Stimulated activated CD4-positive, alpha-beta T cell treated with anti-CD3 and anti-CD28 coated beads, Interleukin-15, amount 100 ng/mL, for 48 hours (primary cell): ENCODE results near the gene RNASEH2A.
"Not testable (repeated sequence)": the region's sequence is repeated elsewhere in the genome, so short reads cannot be mapped to it uniquely, and the experiment has no call there.

Experiments
- DNase-seq, 2 donors: peaks; one replicate each; pipeline ENCODE4 v3.0.0-alpha.2; 2020; ENCODE audit warnings: low read depth in 2 of 2

Gene RNASEH2A

GRCh38 chr19:12793290-12794195 is 12.8 kb upstream of the RNASEH2A start:
- DNase-seq = peak; percentile 86 to 87

GRCh38 chr19:12794196-12794941 is 12.0 kb upstream of the RNASEH2A start:
- DNase-seq = no peak

- no peak for DNase-seq
Measured at GRCh38 chr19:12794971-12795381, 11.4 kb upstream of the RNASEH2A start.

GRCh38 chr19:12796146-12797071 is 10.0 kb upstream of the RNASEH2A start:
- peak; percentile 63 to 70 for DNase-seq

- no peak for DNase-seq
Measured at GRCh38 chr19:12797141-12797587, 9.2 kb upstream of the RNASEH2A start.

GRCh38 chr19:12797607-12798006 is 8.8 kb upstream of the RNASEH2A start:
- not testable (repeated sequence) for DNase-seq

GRCh38 chr19:12799742-12800465 is 6.5 kb upstream of the RNASEH2A start:
- DNase-seq = no peak

- no peak for DNase-seq
Measured at GRCh38 chr19:12800466-12800770, 6.0 kb upstream of the RNASEH2A start.

GRCh38 chr19:12800923-12801465 is 5.4 kb upstream of the RNASEH2A start:
- DNase-seq = no peak

- DNase-seq = peak; percentile 64 to 74
Measured at GRCh38 chr19:12801466-12802266, 4.7 kb upstream of the RNASEH2A start, which contains the start of the genes PRDX2 and THSD8. Gene PRDX2, minus strand, starts transcription at chr19:12801800. Its CDS starts 539 bp downstream, at chr19:12801261. Gene THSD8, plus strand, starts transcription at chr19:12802069. Its CDS starts 3 bp downstream, at chr19:12802072.

- no peak for DNase-seq
Measured at GRCh38 chr19:12802267-12803106, 3.9 kb upstream of the RNASEH2A start.

GRCh38 chr19:12804051-12804450 is 2.3 kb upstream of the RNASEH2A start:
- DNase-seq = no peak

- DNase-seq = no peak
Measured at GRCh38 chr19:12815088-12815487, 8.7 kb downstream of the RNASEH2A start.

GRCh38 chr19:12817188-12817587 is 10.8 kb downstream of the RNASEH2A start:
- DNase-seq = not testable (repeated sequence)

GRCh38 chr19:12817810-12818209 is 11.4 kb downstream of the RNASEH2A start:
- DNase-seq = not testable (repeated sequence)

GRCh38 chr19:12821761-12822160 is 15.4 kb downstream of the RNASEH2A start:
- no peak for DNase-seq

- DNase-seq = peak in 1 of 2 donors; percentile 22
Measured at GRCh38 chr19:12825254-12826131, 19.1 kb downstream of the RNASEH2A start.

- DNase-seq = peak in 1 of 2 donors; percentile 35
Measured at GRCh38 chr19:12828494-12828893, 22.1 kb downstream of the RNASEH2A start.
